Activated CD4-positive, alpha-beta T cell treated with anti-CD3 and anti-CD28 coated beads, Interleukin-2, Interleukin-6, amounts not matched to agents 100 ng/mL and 50 ng/mL, durations not matched to agents 16 hours and 8 hours (primary cell): ENCODE data around the gene PTPRB.
"Not testable (repeated sequence)": the region's sequence is repeated elsewhere in the genome, so short reads cannot be mapped to it uniquely, and the experiment has no call there.

Source experiments
- DNase-seq: peaks from one replicate; pipeline ENCODE4 v3.0.0-alpha.2; 2020

PTPRB gene

DNA sequence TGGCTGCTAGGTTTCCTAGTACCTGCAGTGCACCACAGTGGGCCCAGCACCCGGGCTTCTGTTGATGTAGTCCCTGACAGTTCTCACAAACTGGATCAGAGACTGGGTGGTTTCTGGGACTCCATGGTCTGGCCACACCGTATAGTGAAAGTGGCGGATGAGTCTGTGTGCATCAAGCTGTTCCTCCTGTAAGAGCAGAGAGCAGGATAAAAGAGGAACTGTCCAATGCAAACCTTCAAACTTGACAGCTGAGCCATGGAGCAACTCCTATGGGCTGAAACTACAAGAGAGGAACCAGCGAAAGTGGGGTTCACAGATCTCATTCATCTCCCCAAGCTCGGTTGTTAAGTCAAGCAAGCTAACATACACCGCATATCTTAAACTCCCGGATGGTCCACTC, 102.8 kb downstream of the PTPRB start:
- no peak for DNase-seq

- no peak for DNase-seq
Measured at GRCh38 chr12:70529647-70530046, 107.6 kb downstream of the PTPRB start.

GRCh38 chr12:70520847-70521246, 116.4 kb downstream of the PTPRB start:
- no peak for DNase-seq

- DNase-seq = no peak
Measured at GRCh38 chr12:70513426-70513825, 123.8 kb downstream of the PTPRB start.

GRCh38 chr12:70508178-70508577, 129.1 kb downstream of the PTPRB start:
- no peak for DNase-seq

DNA sequence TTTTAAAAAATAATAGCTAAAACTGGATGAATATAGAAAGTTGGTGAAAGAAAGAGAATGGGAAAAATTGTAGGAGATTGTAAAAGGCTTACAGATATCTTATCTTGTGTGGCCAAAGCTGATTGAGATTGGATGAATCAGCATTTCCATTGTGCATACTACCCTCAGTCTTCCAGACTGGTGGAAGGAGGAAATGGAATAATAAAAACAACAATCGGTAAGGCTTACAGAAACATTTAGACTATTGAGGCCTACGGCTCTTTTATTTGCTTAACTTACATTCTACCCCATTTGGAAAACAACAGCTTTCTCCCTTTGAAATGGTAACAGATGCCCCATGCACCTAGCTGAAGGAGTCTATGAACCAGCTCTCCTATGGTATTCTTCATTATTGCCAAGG, 129.8 kb downstream of the PTPRB start:
- no peak for DNase-seq

DNA sequence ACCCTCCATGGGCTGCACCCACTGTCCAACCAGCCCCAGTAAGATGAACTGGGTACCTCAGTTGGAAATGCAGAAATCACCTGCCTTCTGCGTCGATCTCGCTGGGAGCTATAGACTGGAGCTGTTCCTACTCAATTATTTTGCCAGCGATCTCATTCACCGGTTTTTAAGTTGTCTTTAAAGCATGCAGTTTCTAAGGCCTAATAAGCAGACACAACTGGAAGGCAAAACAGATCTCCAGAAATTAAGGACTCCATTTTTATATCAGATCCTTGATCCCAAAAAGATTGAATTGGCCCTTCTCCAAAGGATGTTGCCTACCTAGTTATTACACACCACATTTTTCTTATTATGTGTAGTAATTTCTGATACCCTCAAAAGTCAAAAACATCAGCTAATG, 139.7 kb downstream of the PTPRB start:
- DNase-seq = no peak

DNA sequence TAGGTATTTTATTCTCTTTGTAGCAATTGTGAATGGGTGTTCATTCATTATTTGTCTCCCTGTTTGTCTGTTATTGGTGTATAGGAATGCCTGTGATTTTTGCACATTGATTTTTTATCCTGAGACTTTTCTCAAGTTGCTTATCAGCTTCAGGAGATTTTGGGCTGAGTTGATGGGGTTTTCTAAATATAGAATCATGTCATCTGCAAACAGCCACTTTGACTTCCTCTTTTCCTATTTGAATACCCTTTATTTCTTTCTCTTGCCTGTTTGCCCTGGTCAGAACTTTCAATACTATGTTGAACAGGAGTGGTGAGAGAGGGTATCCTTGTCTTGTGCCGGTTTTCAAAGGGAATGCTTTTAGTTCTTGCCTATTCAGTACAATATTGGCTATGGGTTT, 144.3 kb downstream of the PTPRB start:
- DNase-seq = not testable (repeated sequence)

DNA sequence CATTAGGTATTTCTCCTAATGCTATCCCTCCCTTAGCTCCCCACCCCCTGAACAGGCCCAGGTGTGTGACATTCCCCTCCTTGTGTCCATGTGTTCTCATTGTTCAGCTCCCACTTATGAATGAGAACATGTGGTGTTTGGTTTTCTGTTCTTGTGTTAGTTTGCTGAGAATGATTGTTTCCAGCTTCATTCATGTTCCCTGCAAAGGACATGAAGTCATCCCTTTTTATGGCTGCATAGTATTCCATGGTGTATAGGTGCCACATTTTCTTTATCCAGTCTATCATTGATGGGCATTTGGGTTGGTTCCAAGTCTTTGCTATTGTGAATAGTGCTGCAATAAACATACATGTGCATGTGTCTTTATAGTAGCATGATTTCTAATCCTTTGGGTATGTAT, 146.3 kb downstream of the PTPRB start:
- not testable (repeated sequence) for DNase-seq

GRCh38 chr12:70487440-70487839, 149.8 kb downstream of the PTPRB start:
- no peak for DNase-seq

- DNase-seq = no peak
Measured at GRCh38 chr12:70486588-70486987, 150.6 kb downstream of the PTPRB start.

DNA sequence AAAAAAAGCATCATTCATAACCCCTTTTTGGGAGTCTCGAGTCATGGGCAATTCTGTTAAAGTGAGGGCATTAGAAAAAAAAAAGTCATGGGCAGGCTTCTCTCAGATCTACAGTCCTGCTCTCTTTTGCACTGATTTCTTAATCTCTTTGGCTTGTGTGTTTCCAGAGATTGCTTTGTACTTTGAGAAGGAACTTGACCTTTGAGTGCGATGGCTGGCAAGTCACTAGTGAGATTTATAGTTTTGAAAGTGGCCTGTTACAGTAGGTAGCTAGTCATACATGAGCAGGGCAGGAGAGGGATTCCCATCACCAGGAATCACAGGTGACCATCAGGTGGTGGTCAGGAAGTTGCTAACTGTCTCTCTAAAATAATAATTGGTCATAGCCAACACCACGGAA, 151.5 kb downstream of the PTPRB start:
- no peak for DNase-seq

- no peak for DNase-seq
Measured at GRCh38 chr12:70484464-70484863, 152.8 kb downstream of the PTPRB start.

DNA sequence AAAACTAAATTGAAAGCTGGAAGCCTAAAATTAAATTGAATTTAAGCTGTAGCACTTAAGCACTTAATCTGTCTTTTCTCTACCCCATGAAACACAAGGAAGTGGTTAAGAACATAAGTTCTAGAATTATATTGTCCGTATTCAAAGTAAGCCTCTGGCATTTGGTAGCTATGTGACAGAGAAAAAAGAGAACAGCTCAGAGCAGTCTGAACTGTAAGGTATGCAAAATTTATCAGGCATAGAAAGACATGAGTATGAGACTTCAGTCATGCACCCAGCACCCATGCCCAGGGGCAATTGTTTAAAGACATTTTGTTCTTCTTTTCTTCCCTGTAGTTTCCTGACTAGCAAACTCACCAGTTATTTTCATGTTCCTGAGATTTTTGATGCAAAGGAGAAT, 154.5 kb downstream of the PTPRB start:
- DNase-seq = no peak

GRCh38 chr12:70469221-70469820, 167.9 kb downstream of the PTPRB start:
- DNase-seq = no peak

DNA sequence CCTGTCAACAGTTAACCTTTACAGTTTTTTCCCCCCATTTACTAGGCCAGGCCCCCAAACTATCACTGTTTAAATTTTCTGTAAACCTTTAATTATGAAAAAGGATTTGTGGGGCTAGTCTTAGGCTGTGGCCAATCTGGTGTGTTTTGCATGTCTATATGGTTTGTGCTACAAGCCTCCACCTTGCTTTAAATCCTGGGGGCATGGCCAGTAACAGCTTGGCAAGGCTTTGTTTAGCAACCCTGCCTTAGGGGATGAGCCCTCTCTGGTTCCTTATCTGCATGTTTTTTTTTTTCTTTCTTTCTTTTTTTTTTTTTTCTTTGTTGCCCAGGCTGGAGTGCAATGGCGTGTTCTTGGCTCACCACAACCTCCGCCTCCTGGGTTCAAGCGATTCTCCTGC, 168.5 kb downstream of the PTPRB start:
- DNase-seq = no peak

DNA sequence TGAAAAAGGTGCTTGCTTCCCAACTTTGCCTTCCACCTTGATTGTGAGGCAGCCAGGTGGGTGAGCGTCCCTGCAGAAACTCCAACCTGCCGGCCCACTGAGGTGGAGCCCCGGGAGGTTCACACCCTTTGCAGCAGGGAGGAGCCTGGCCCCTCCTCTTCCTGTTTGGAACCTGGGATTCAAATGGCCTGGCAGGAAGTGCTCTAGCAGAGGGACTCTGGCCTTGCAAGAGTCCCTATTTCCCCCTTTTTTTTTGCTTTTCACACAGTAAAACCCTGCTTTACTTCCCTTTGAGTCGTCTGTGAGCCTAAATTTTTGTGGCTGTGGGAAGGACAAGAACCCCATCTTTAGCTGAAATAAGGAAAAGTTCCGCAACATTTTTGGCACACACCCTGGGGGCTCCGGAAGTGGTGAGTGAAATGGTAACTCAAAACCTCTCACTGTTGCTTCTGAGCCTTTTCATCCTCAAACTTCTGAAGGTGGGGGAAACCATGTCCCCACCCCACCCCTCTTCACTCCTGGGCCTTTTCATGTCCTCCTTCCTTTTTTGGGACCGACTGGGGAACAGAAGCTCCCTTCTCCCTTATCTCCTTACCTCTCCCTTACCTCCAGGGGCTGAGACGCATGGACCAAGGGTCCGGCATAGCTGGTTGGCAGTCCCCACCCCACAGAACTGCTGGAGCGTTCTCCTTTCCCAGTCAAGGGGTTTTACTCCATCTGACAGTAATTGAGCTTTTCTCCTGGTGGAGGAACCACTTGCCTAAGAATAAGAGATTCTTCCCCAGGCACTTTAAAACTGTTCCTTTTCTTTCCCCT, 169.1 kb downstream of the PTPRB start:
- no peak for DNase-seq

- DNase-seq = no peak
Measured at GRCh38 chr12:70467476-70467875, 169.8 kb downstream of the PTPRB start.

GRCh38 chr12:70466753-70467152, 170.5 kb downstream of the PTPRB start:
- DNase-seq = no peak
